NCI-H187 (cell line): ENCODE measurements around the gene ANGEL1.

Experiments
- DNase-seq, 2 experiments: peaks; one replicate each; lab custom pipeline; 2025; lab: John Stamatoyannopoulos, UW

ANGEL1 gene

GRCh38 chr14:76812422-76813383, at the start of gene ANGEL1:
ANGEL1 (minus strand) TSS chr14:76812882; CDS start chr14:76812827, 55 bp downstream.
- peak; percentile 97 to 99 for DNase-seq

GRCh38 chr14:76861574-76862255, 49.0 kb upstream of the ANGEL1 start:
- no peak for DNase-seq

- no peak for DNase-seq
Measured at GRCh38 chr14:76856769-76857168, 44.1 kb upstream of the ANGEL1 start.

GRCh38 chr14:76855066-76855465, 42.4 kb upstream of the ANGEL1 start:
- no peak for DNase-seq

GRCh38 chr14:76848879-76849278, 36.2 kb upstream of the ANGEL1 start:
- DNase-seq = no peak

GRCh38 chr14:76846331-76847047, 33.8 kb upstream of the ANGEL1 start:
- DNase-seq = no peak

GRCh38 chr14:76844223-76844622, 31.5 kb upstream of the ANGEL1 start:
- DNase-seq = no peak

GRCh38 chr14:76842414-76842813, 29.7 kb upstream of the ANGEL1 start:
- no peak for DNase-seq

GRCh38 chr14:76837524-76837923, 24.8 kb upstream of the ANGEL1 start:
- DNase-seq = no peak

- DNase-seq = no peak
Measured at GRCh38 chr14:76836029-76836630, 23.4 kb upstream of the ANGEL1 start.

- no peak for DNase-seq
Measured at GRCh38 chr14:76834241-76834661, 21.6 kb upstream of the ANGEL1 start.

GRCh38 chr14:76833011-76833410, 20.3 kb upstream of the ANGEL1 start:
- no peak for DNase-seq

GRCh38 chr14:76832503-76832988, 19.9 kb upstream of the ANGEL1 start:
- DNase-seq = no peak

- no peak for DNase-seq
Measured at GRCh38 chr14:76830556-76830955, 17.9 kb upstream of the ANGEL1 start.

GRCh38 chr14:76829650-76830421, 17.2 kb upstream of the ANGEL1 start:
- no peak for DNase-seq

- DNase-seq = no peak
Measured at GRCh38 chr14:76829013-76829365, 16.3 kb upstream of the ANGEL1 start.

- DNase-seq = no peak
Measured at GRCh38 chr14:76828339-76829012, 15.8 kb upstream of the ANGEL1 start.

- DNase-seq = no peak
Measured at GRCh38 chr14:76827696-76828296, 15.1 kb upstream of the ANGEL1 start.

GRCh38 chr14:76826122-76826521, 13.4 kb upstream of the ANGEL1 start, which contains the start of gene LRRC74A:
LRRC74A (plus strand) TSS chr14:76826408; CDS start chr14:76826698, 290 bp downstream.
- DNase-seq = no peak

- DNase-seq = no peak
Measured at GRCh38 chr14:76820700-76821099, 8.0 kb upstream of the ANGEL1 start.
